ENCODE results near the gene TMC3.

TMC3 gene

GRCh38 chr15:81372575-81372974, 1.4 kb downstream of the TMC3 start:
- CTCF ChIA-PET = no interaction called here
- DNase-seq (ENCODE audit: low spot score) = no peak
- TF ChIP-seq, protein P1, sequence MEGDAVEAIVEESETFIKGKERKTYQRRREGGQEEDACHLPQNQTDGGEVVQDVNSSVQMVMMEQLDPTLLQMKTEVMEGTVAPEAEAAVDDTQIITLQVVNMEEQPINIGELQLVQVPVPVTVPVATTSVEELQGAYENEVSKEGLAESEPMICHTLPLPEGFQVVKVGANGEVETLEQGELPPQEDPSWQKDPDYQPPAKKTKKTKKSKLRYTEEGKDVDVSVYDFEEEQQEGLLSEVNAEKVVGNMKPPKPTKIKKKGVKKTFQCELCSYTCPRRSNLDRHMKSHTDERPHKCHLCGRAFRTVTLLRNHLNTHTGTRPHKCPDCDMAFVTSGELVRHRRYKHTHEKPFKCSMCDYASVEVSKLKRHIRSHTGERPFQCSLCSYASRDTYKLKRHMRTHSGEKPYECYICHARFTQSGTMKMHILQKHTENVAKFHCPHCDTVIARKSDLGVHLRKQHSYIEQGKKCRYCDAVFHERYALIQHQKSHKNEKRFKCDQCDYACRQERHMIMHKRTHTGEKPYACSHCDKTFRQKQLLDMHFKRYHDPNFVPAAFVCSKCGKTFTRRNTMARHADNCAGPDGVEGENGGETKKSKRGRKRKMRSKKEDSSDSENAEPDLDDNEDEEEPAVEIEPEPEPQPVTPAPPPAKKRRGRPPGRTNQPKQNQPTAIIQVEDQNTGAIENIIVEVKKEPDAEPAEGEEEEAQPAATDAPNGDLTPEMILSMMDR (conservative IDR thresholded peaks at IDR 0.05; ENCODE audit: low read depth) = no peak
- POLR2A ChIA-PET (ENCODE audit: low non-redundant PET) = no interaction called here
- H3K27ac ChIP-seq = no peak overlapping the region

DNA sequence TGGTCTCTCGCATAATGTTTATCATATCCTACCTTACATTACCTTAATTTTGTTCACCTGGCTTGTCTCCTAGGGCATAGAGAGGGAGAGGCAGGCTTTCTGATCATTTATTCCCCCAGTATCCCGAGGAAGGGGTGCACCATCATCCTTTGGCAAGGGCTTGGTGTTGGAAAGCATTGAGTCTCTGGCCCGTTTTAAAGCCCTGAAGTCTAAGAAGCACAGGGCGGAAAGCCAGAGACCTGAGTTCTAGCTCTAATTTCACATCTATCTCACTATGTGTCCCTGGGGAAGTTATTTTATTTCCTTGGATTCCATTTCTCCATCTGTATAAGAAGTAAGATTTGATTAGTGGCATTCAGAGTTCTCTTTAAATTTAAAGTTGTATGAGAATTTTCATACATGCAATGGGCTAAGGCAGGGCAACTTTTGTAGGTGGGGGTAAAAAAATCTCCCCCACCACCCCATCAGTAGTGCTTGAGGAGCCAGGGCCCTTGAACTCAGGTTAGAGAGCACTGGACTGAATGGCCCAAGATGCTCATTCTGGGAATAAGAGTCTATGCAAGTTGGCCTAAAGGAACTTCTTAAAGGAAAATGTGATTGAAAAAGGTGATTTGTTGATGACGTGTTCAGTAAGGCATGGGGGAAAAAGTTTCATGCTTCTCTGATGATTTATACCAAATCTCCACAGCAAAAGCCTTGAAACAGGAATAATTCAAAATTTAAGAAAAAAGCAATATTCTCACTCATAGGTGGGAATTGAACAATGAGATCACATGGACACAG, 10.1 kb downstream of the TMC3 start:
- TF ChIP-seq, protein P1 (conservative IDR thresholded peaks at IDR 0.05; ENCODE audit: low read depth) = no peak
- no peak overlapping the region for H3K27ac ChIP-seq
- no peak for DNase-seq (ENCODE audit: low spot score)
- ChIA-PET CTCF (no interaction called here), POLR2A (ENCODE audit: low non-redundant PET) (no interaction called here)

GRCh38 chr15:81363276-81363675, 10.7 kb downstream of the TMC3 start:
- TF ChIP-seq, protein P1 (conservative IDR thresholded peaks at IDR 0.05; ENCODE audit: low read depth) = no peak
- ChIA-PET POLR2A (ENCODE audit: low non-redundant PET) (no interaction called here), CTCF (no interaction called here)
- DNase-seq (ENCODE audit: low spot score) = no peak
- no peak overlapping the region for H3K27ac ChIP-seq

GRCh38 chr15:81362790-81363189, 11.2 kb downstream of the TMC3 start:
- POLR2A ChIA-PET (ENCODE audit: low non-redundant PET) = no interaction called here
- TF ChIP-seq, protein P1 (conservative IDR thresholded peaks at IDR 0.05; ENCODE audit: low read depth) = no peak
- no peak overlapping the region for H3K27ac ChIP-seq
- DNase-seq (ENCODE audit: low spot score) = no peak
- CTCF ChIA-PET = interaction anchor here (0.6 kb wide), 1 partner anchor 17 kb away, joined by 3 read pairs; no protein-coding TSS in a partner anchor

GRCh38 chr15:81361891-81362290, 12.1 kb downstream of the TMC3 start:
- no peak overlapping the region for H3K27ac ChIP-seq
- no peak for DNase-seq (ENCODE audit: low spot score)
- CTCF ChIA-PET = no interaction called here
- POLR2A ChIA-PET (ENCODE audit: low non-redundant PET) = no interaction called here
- TF ChIP-seq, protein P1 (conservative IDR thresholded peaks at IDR 0.05; ENCODE audit: low read depth) = no peak

- POLR2A ChIA-PET (ENCODE audit: low non-redundant PET) = no interaction called here
- TF ChIP-seq, protein P1 (conservative IDR thresholded peaks at IDR 0.05; ENCODE audit: low read depth) = no peak
- CTCF ChIA-PET = interaction anchor here (0.9 kb wide), 1 partner anchor 748 kb away, joined by 3 read pairs; no protein-coding TSS in a partner anchor
- H3K27ac ChIP-seq = no peak overlapping the region
- no peak for DNase-seq (ENCODE audit: low spot score)
Observed at GRCh38 chr15:81360491-81360890, 13.5 kb downstream of the TMC3 start.

Data from RWPE1 (cell line).